NB4 (cell line): ENCODE results near the gene SFXN1.

Experiments used
- POLR2A ChIP-seq: IDR thresholded peaks from 2 replicates; pipeline ENCODE4 v1.6.1; 2011; ENCODE audit warnings: mild to moderate bottlenecking; ENCODE audit not compliant: insufficient read length; ENCODE audit errors: extremely low read depth
- TF ChIP-seq, protein P1 (sequence below): IDR thresholded peaks from one replicate; pipeline ENCODE4 v1.5.1; 2012; ENCODE audit warnings: low read depth, low read length
- TF ChIP-seq, protein P2 (sequence below): IDR thresholded peaks from 2 replicates; pipeline ENCODE4 v1.6.1; 2011; ENCODE audit warnings: low read depth, low read length

DNA sequence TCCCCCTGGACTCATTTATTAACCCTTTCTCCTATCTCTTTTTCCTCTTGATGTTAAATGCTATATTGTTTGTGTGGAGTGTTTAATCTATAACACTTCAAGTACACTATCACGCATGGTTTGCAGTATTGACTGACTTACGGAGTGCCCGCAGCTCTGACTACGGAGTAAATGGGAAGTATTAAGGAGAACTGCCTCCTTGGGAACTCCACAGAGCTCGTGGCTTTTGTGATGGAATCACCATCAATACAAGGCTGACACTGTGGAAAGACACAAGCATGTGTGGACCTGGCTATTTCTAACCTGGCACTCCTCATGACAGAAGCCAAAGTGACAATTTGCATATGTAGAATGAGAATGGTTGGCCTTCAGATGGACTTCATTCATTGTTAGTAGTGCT is 66.2 kb downstream of the SFXN1 start:
- TF ChIP-seq, protein P1, sequence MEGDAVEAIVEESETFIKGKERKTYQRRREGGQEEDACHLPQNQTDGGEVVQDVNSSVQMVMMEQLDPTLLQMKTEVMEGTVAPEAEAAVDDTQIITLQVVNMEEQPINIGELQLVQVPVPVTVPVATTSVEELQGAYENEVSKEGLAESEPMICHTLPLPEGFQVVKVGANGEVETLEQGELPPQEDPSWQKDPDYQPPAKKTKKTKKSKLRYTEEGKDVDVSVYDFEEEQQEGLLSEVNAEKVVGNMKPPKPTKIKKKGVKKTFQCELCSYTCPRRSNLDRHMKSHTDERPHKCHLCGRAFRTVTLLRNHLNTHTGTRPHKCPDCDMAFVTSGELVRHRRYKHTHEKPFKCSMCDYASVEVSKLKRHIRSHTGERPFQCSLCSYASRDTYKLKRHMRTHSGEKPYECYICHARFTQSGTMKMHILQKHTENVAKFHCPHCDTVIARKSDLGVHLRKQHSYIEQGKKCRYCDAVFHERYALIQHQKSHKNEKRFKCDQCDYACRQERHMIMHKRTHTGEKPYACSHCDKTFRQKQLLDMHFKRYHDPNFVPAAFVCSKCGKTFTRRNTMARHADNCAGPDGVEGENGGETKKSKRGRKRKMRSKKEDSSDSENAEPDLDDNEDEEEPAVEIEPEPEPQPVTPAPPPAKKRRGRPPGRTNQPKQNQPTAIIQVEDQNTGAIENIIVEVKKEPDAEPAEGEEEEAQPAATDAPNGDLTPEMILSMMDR, result no peak
- no peak for TF ChIP-seq POLR2A
- TF ChIP-seq, protein P2, sequence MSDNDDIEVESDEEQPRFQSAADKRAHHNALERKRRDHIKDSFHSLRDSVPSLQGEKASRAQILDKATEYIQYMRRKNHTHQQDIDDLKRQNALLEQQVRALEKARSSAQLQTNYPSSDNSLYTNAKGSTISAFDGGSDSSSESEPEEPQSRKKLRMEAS, result no peak
